Renal cortical epithelial cell (primary cell): Measurements from ENCODE around the gene NTN5. TPM values are rescaled to one million over a fixed set of nuclear protein-coding genes. Genes with fewer than 3 reads are reported as not detected.
"Not testable (repeated sequence)": the region's sequence is repeated elsewhere in the genome, so short reads cannot be mapped to it uniquely, and the experiment has no call there.

Experiments used
- DNase-seq: peaks from one replicate; pipeline ENCODE4 v3.0.0-alpha.2; 2011; ENCODE audit warnings: low read depth
- total RNA-seq: library from RNA; depleted of rRNA; stranded (reverse); fragments of >200 nt; gene quantifications from 2 replicates; pipeline ENCODE4 v1.2.3, GENCODE V29; 2014

NTN5 gene
- total RNA-seq, 1 donor from 2014 or later, result 0.40 TPM

DNA sequence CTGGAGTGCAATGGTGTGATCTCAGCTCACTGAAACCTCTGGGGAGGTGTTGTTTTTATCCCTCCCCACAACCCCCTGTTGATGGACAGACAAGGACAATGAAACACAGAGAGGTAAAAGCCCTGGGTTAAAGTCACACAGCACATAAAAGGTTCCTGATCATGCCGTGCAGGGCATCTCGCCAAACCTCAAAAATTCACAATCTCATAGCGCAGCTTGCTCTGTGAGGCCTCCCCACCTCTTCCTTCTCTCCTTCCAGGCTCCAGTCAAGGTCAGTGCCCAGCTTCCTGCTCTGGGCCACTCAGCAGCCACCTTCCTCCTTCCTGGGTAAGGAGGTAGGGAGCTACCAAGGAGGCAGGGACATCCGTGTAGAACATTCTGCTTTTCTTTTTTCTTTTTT is 25.2 kb upstream of the NTN5 start:
- peak; percentile 53 for DNase-seq

DNA sequence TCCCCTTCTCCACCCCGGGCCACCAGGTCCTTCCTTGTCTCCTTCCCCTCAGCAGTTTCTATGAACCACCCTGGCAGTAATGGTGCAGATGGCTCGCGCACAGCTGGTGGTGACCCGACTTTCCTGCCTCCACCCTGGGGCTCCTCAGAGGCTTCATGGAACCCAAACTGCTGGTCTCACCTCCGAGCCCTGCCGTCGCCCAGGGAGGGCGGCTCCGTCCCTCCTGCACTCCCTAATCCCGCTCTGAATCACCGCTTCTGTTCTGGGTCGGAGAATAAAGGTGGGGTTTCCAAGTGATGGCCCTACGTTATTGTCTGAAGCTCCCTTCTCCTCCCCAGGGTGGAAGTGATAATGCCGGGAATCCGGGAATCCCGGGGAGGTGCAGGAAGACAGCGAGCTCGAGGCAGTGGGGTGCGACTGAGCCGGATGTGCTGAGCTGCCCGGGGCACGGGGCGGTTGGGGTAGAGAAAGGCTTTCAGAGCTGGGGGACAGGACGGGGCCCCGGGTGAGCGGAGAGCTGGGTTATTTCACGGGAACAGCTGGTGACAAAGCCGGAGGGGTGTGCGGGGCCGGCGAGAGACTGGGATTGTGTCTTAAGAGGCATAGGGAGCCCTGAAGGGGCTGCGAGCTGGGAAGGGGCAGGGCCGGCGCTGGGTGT is 23.7 kb upstream of the NTN5 start:
- no peak for DNase-seq

DNA sequence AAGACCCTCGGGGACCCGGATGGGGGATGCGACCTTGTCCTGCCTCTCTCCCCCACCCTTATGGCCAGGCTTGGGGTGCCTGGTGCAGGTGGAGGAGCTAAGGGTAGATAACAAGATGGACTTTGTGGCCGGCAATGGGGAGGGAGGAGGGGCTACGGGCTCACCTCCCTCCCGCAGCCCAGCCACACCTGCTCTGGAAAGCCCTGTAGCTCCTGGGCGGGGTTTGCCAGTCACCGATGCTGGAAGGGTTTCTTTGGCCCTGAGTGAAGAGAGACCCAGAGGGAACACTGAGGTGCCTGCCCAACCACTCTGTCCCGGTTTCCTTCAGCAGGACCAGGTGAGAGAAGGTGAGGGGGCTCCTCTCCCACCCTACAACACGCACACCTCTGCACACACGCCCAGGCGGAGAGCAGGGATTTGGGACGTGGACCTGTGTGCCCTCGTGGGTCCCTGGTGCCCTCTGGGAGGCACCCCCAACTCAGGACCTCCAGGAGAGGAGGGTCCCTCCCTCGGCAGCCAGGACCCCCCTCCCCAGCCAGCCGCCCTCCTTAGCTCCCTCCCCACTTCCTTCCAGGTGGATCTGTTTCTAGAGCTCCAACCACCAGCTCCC is 23.0 kb upstream of the NTN5 start, which contains the start of gene FUT2:
Gene FUT2, plus strand, starts transcription at position 229 of the 610 bp plus-strand sequence. CDS start 6,986 bp downstream, outside the sequence.
- DNase-seq, result no peak

DNA sequence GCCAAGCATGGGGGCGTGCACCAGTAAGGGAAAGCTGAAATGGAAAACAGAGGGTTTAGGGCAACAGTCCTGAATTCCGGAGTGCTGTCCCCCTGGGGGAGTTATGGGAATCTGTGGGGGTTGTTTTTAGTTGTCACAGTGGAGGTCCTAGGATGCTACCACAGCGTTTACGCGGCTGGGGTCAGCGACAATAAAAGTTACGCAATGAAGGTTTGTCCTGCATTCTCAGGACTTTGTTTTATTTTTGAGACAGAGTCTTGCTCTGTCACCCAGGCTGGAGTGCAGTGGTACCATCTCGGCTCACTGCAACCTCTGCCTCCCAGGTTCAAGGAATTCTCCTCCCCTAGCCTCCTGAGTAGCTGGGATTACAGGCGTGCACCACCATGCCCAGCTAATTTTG is 20.8 kb upstream of the NTN5 start:
- DNase-seq, result not testable (repeated sequence)

DNA sequence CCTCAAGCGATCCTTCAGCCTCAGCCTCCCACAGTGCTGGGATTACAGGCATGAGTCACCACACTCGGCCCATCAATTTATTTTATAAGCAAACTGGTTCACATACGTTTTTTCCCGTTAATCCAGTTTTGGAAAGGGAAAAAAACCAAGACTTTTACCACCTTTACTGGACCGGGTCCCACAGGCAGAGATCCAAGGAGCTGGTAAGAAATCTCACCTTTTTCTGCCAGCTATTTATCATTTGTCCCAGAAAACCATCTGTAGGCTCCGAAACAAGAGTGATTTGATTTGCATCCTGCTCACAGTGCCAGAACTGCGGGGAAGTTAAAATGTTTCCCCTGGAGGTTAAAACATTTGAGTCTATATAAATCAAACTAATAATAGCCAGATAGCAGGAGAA is 16.6 kb upstream of the NTN5 start:
- no peak for DNase-seq

DNA sequence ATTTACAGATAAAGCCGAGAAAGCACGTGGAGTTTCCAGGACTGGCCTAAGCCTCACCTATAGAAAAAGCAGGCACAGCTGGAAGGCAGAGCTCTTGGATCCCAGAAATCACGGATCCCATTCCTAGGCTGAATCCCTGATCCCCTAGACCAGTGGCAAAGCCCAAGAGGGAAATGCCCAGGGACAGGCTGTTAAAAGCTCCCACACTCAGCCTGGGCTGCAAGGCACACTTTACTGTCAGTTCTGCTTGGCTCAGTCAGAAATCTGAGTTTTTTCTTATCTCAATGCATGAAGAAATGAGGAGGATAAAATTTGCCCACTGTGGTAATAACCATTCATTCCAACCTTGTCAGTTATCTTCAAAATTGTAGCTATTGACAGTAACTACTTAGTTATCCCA is 15.0 kb upstream of the NTN5 start:
- no peak for DNase-seq

DNA sequence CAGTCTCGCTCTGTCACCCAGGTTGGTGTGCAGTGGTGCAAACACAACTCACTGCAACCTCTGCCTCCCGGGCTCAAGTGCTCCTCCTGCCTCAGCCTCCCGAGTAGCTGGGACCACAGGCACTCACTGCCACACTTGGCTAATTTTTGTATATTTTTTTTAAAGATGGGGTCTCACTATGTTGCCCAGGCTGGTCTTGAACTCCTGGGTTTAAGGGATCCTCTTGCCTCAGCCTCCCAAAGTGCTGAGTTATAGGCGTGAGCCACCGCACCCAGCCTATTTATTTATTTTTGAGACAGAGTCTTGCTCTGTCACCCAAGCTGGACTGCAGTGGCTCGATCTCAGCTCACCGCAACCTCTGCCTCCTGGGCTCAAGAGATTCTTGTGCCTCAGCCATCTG is 13.8 kb upstream of the NTN5 start:
- not testable (repeated sequence) for DNase-seq

DNA sequence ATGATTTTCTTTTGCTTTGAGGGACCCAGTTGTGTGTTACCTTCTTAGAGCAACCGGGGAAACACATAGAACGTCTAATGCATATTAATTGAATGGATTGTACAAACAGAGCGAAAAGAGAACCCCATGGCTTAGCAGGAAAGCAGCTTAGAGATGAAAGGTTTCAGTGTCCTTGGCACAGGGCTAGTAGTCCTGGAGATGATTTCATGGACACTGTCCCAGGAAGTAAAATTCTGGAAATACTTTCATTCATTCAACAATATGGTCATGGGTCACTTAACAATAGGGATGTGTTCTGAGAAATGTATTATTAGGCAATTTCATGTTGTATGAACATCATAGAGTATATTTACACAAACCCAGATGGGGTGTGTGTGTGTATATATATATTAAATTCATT is 13.3 kb upstream of the NTN5 start:
- no peak for DNase-seq

DNA sequence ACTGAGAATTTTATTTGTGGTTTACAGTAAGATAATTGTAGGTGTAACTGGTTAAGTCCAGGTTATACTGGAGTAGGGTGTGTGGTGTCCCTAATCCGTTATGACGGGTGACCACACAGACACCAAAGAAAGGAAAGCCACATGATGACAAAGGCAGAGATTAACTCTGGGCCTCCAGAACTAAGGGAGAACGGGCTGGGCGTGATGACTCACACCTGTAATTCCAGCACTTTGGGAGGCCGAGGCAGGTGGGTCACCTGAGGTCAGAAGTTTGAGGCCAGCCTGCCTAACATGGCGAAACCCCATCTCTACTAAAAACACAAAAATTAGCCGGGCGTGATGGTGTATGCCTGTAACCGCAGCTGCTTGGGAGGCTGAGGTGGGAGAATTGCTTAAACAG is 12.8 kb upstream of the NTN5 start:
- peak; percentile 44 for DNase-seq

DNA sequence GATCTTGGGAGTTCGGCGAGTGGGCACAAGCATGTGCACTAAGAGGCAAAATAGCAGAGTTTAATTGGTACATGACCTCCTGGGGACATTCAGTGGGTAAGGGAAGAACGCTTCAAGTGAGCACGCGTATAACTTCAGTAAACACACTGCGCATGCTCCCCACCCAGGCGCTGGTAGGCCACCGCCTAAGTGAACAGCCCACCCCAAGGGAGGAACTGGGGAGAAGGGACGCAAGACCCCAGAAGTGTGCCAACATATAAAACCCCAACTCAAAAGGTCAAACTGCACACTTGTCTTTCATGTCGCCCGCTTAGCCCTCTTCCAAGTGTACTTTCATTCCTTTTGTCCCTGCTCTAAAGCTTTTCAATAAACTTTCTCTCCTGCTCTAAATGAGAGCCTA is 10.5 kb upstream of the NTN5 start:
- DNase-seq, result peak; percentile 22

DNA sequence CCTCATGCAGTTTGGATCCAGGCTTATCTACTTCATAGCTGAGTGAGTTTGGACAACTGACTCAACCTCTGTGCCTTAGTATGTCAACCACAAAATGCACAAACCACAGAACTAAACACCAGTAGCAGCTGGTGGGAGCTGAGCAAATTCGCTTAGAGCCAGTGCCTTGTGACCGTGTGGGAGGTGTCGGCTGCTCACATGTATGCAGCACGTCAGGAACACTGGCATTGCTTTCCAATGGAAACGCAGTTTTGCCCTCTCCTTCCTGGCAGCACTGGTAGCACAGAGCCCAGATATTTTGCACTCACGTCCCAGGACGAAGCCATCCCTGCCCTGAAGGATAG is 8.3 kb upstream of the NTN5 start:
- DNase-seq, result peak; percentile 89

DNA sequence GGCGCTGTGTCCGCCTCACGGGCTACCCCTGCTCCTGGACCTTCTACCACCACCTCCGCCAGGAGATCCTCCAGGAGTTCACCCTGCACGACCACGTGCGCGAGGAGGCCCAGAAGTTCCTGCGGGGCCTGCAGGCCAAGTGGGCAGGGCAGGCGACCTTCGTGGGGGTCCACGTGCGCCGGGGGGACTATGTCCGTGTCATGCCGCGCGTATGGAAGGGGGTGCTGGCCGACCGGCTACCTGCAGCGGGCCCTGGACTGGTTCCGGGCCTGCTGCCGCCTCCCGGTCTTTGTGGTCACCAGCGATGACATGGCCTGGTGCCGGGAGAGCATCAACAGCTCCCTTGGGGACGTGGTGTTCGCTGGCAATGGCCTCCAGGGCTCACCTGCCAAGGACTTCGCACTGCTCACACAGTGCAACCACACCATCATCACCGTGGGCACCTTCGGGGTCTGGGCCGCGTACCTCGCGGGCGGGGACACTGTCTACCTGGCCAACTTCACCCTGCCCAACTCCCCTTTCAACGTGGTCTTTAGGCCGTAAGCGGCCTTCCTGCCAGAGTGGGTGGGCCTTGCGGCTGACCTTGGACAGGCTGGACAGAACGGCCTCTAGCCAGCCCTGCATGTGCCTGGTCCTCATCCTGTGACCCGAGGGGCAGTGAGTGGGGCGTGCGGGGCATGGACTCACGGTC is 7.8 kb upstream of the NTN5 start:
- no peak for DNase-seq

DNA sequence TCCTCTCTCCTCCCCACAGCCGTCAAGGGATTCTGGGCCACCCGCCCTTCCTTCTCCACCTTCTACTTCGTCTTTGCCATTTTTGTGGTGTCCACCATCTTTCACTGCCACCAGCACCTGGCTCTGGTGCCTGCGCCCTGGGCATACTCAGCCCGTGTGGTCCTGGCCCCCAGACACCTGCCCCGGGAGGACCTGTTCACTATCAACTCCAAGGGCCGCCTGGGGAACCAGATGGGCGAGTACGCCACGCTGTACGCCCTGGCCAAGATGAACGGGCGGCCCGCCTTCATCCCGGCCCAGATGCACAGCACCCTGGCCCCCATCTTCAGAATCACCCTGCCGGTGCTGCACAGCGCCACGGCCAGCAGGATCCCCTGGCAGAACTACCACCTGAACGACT is 7.2 kb upstream of the NTN5 start:
- DNase-seq, result not testable (repeated sequence)

DNA sequence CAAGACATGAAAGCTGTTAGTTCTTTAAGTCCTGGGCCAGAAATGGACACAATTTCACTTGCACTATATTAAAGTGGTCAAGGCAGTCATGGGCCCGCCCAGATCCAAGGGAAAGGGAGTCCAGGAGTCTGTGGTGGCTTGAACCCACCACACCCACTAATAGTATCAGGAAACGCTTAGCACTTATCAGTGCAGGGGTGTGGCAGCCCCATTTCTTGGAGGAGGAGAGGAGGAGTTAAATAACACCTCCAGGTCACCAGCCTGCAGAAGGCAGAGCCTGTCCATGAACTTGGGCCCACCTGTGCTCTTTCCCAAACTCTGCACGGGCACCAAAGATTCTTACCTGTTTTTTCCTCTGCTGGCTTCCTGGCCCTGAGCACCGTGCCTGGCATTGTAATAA is 5.4 kb upstream of the NTN5 start:
- no peak for DNase-seq

DNA sequence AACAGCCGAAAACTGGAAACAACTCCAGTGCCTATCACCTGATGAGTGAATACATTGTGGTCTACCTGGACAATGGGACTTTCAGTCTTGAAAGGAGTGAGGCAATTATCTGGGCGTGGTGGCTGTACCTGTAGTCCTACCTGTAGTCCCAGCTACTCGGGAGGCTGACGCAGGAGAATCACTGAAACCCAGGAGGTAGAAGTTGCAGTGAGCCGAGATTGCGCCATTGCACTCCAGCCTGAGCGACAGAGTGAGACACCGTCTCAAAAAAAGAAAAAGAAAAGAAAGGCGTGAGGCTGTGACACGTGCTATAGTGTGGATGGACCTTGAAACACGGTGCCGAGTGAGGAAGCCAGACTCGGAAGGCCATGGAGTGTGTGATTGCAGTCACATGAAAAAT is 4.1 kb upstream of the NTN5 start:
- DNase-seq, result no peak

DNA sequence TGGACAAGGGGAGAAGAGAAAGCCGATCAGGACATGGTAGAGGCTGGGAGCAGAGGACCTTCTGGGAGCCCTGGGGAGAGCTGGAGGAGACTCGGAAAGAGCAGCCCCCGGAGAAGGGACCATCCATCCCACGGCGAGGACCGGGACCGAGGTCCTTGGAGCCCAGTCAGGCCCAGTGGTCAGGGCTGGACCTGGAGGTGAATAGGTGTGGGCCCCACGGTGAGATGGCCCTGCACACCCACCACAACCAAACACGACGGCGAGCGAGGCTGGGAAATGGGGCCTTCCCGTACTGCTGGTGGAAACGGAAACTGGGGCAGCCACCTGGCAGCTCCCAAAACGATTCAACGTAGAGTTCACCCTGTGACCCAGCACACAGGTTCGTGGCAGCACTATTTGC is 3.7 kb upstream of the NTN5 start:
- DNase-seq, result no peak

DNA sequence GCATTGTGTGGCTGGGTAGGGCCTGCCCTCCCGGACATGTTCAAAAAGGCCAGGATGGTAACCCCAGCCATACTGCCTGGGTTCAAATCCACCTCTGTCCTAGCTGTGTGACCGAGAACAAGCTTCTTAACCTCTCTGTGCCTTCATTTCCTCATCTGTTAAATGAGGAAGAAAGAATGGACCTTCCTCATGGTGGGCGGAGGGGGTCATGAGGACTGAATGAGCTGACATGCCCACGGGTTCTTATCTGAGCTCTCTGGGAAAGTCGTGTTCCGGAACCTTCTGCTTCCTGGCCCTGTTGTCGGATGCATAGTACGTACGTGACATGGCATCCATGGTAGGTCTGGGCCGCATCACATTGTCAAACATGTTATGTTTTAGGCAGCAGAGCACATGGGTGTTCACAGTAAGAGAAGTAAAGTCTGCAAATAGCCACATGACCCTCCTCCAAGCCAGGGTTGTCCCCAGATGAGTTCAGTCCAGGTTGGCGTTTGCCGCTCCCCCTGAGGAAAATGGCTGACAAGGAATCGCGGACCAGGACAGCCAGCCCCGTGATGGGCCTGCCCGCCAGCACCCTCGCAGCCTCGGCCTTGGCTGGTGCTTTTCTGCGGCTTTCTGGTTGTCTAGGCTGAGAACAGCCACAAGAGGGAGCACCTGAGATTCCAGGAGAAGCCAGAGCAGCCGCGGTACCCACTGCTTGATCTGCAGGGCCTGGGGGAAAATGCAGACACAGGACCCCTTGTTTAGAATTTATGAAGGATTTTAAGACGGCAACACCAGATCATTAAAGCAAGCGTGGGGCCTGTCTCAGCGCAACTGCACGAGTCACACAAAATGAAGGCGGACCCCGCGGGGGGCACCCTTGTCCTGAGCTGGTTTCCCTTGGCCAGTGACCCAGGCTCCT is 2.4 kb upstream of the NTN5 start:
- DNase-seq, result peak; percentile 58

DNA sequence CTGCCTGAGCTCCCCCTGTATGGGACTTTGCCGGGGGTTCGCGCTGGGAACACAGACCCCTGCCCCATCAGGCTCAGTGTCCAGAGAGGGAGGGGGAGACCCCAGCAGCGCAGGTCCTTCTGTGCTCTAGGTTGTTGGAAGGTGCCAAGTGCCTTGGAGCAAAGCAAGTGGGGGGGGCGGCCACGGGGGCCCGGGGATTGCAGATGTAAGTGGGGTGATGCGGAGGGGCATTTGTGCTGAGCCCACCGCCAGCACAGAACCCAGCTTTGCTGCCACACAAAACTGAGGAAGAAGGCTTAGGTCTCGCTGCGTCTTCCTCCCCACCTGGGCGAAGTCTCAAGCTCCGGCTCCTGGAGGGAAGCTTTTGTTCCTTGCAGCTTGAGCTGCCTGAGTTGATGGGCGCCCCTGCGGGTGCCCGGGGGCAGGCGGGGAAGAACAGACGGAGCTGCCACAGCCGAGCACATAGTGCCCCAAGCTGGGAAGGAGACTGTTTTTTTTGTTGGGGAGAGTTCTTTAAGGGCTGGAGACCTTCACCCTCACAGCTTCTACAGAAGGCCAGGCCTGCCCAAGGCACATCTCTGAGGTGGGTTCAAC is 1.5 kb upstream of the NTN5 start:
- no peak for DNase-seq

DNA sequence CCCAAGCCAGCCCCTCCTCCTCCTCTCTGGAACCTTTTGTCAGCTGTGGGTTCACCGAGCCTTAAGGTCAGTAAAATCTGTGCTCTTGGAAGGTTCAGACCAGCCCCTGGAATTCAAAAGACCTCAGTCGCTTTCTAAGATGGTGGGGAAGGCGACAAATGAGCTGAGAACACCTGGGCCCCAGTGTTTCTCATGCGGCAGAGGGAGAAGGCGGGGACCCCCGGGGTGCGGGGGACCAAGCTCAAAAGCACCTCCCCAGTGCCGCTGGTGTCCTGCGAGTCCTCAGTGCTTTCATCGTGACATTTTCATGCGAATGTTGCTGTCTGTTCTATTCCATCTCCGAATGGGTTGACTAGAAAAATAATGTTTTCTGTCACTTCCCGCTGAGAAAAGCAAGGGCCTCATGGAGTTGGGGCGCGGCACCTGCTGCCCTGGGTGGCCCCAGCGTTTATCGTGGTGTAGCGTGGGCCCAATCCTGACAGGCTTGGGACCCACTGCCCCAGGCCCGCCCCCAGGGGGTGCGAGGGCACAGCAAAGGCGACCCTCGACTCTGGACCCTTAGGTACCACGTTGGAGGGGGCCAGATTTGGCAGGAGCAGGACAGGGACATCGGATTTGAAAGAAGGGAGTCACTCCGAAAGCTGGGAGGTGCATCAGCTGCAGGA is 751 bp upstream of the NTN5 start:
- no peak for DNase-seq

DNA sequence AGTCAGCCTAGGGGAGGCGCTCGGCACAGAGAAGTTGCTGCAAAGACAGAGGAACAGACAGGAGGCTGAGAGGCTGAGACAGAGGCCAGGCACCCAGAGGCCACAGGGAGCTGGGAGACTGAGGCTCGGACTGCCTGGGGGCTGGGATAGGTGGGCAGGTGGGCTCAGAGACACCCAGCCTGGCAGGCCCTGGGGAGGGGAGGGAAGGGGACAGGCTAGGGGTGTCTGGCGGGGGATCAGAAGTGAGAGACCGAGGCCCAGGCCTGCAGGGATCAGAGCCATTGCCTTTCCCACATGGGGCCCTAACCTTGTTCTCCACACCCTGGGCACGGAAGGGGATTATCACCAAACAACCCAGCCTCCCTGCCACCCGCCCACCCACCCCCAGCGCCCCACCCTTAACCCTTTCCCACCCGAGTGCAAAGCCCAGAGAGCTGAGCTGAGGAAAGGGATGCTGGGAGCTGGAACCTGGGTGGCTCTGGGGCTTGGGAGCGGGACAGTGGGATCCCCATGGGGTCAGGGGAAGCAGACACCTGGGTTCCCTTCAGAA is 1.3 kb downstream of the NTN5 start:
- DNase-seq, result no peak
